GM12878 (cell line): ENCODE data around the gene ZNF506. TPM values are rescaled to one million over a fixed set of nuclear protein-coding genes. Genes with fewer than 3 reads are reported as not detected.

Source experiments
- ATAC-seq: fragments of 200-7000 bp; cut with Tn5 transposase; 3 replicates; pipeline ENCODE4 v1.9.1; 2020; ENCODE audit warnings: mild to moderate bottlenecking, moderate library complexity
- BruUV-seq: library from RNA; stranded (reverse); fragments of 400-500 nt; replicated peaks from 2 replicates; lab custom pipeline; 2021; lab: Mats Ljungman, UMichigan
- CTCF ChIA-PET: fragments of 300-600 bp; sonication (Branson Sonifier 250); formaldehyde crosslinking; extraction: SDS; loops from one replicate; lab custom pipeline; 2021; ENCODE audit warnings: inconsistent platforms; lab: Yijun Ruan, JAX
- POLR2A ChIA-PET: fragments of 350-600 bp; formaldehyde crosslinking; extraction: SDS; loops from one replicate; lab custom pipeline; 2021; ENCODE audit warnings: inconsistent platforms; lab: Charles Lee
- RAD21 ChIA-PET: fragments of 300-600 bp; sonication (Branson Sonifier 250); formaldehyde crosslinking; loops from one replicate; lab custom pipeline; 2023; ENCODE audit warnings: antibody characterized with exemption; ENCODE audit not compliant: unreplicated experiment; lab: Charles Lee
- SMC1A ChIA-PET: fragments of 300-600 bp; sonication (Branson Sonifier 250); formaldehyde crosslinking; loops from one replicate; lab custom pipeline; 2023; ENCODE audit not compliant: unreplicated experiment, uncharacterized antibody; lab: Charles Lee
- DNase-seq: peaks from one replicate; pipeline ENCODE4 v3.0.0-alpha.2; 2011; ENCODE audit warnings: low read depth, low spot score
- FAIRE-seq: peaks from 3 replicates; lab custom pipeline; 2011; peaks lifted over from hg19 to GRCh38; lab: Jason Lieb, UNC
- H2AFZ ChIP-seq: 2 replicates; pipeline ENCODE4 v1.6.0; 2011; ENCODE audit warnings: low read depth, low read length, control low read depth; ENCODE audit not compliant: control insufficient read depth
- H3K27ac ChIP-seq: 2 replicates; pipeline ENCODE4 v1.5.1; 2011; ENCODE audit warnings: control low read depth; ENCODE audit not compliant: control insufficient read depth, insufficient read depth
- H3K27me3 ChIP-seq, 2 experiments: replicated peaks in 1 of 2; 2 replicates each; pipeline versions ENCODE4 v1.6.0 to v1.6.1; 2011; ENCODE audit warnings: low read length in 1 of 2; ENCODE audit not compliant: control insufficient read depth in 2 of 2, insufficient read depth in 2 of 2
- H3K36me3 ChIP-seq, 2 experiments: 2 replicates each; pipeline ENCODE4 v1.5.1; 2011; ENCODE audit warnings: low read length in 1 of 2; ENCODE audit not compliant: control insufficient read depth in 2 of 2, insufficient read depth in 2 of 2
- H3K4me1 ChIP-seq: 2 replicates; pipeline ENCODE4 v1.6.1; 2011; ENCODE audit warnings: mild to moderate bottlenecking, low read length, moderate library complexity, mixed read lengths; ENCODE audit not compliant: control insufficient read depth, insufficient read depth
- H3K4me2 ChIP-seq: 2 replicates; pipeline ENCODE4 v1.6.0; 2011; ENCODE audit warnings: control low read depth; ENCODE audit not compliant: control insufficient read depth, insufficient read depth
- H3K4me3 ChIP-seq: fragments of 200-600 bp; sonication (generic); 2 replicates; pipeline ENCODE4 v1.5.1; 2016
- H3K79me2 ChIP-seq: 2 replicates; pipeline ENCODE4 v1.6.0; 2011; ENCODE audit warnings: low read length; ENCODE audit not compliant: control insufficient read depth, insufficient read depth
- H3K9ac ChIP-seq: 2 replicates; pipeline ENCODE4 v1.8.0; 2011; ENCODE audit warnings: low read length, control low read depth, mixed read lengths; ENCODE audit not compliant: control insufficient read depth, insufficient read depth
- H3K9me3 ChIP-seq: replicated peaks from 3 replicates; pipeline ENCODE4 v1.5.1; 2011; ENCODE audit warnings: mild to moderate bottlenecking, low read length; ENCODE audit not compliant: control insufficient read depth, insufficient read depth
- H4K20me1 ChIP-seq: 2 replicates; pipeline ENCODE4 v1.6.0; 2011; ENCODE audit not compliant: control insufficient read depth, insufficient read depth
- BACH1 ChIP-seq: fragments of 450-650 bp; IDR thresholded peaks from 2 replicates; pipeline ENCODE4 v1.6.1; 2017; ENCODE audit warnings: mild to moderate bottlenecking, borderline replicate concordance
- BRCA1 ChIP-seq: IDR thresholded peaks from 2 replicates; pipeline ENCODE4 v1.6.1; 2011; ENCODE audit warnings: low read depth, low read length, improper control_type of control experiment
- CBX3 ChIP-seq: fragments of 200-600 bp; sonication (generic); IDR thresholded peaks from 2 replicates; pipeline ENCODE4 v1.6.1; 2016; ENCODE audit warnings: low read depth, borderline replicate concordance
- CREM ChIP-seq: IDR thresholded peaks from 2 replicates; pipeline ENCODE4 v1.6.1; 2014; ENCODE audit warnings: antibody characterized with exemption, low read depth
- FOS ChIP-seq: IDR thresholded peaks from 3 replicates; pipeline ENCODE4 v1.6.1; 2011; ENCODE audit warnings: borderline replicate concordance; ENCODE audit not compliant: insufficient read length; ENCODE audit errors: extremely low read depth
- MXI1 ChIP-seq: fragments of 150-350 bp; IDR thresholded peaks from 2 replicates; pipeline ENCODE4 v1.6.1; 2011; ENCODE audit warnings: low read depth, mild to moderate bottlenecking, inconsistent platforms, low read length, improper control_type of control experiment
- RBBP5 ChIP-seq: fragments of 200-600 bp; sonication (generic); conservative IDR thresholded peaks from 2 replicates; pipeline ENCODE4 v1.6.1; 2016
- RELA ChIP-seq: fragments of 450-650 bp; IDR thresholded peaks from 2 replicates; pipeline ENCODE4 v1.8.0; 2014; ENCODE audit warnings: borderline replicate concordance; ENCODE audit not compliant: partially characterized antibody
- SIN3A ChIP-seq: IDR thresholded peaks from 2 replicates; pipeline ENCODE4 v1.6.1; 2012; ENCODE audit warnings: low read depth, low read length, improper control_type of control experiment
- SMAD1 ChIP-seq: fragments of 450-650 bp; IDR thresholded peaks from 2 replicates; pipeline ENCODE4 v1.6.1; 2018; ENCODE audit warnings: mild to moderate bottlenecking, low read depth; ENCODE audit not compliant: partially characterized antibody
- TARDBP ChIP-seq: IDR thresholded peaks from 2 replicates; pipeline ENCODE4 v1.6.1; 2016; ENCODE audit warnings: borderline replicate concordance
- WGBS: methylation state at CpG from one replicate; pipeline ENCODE4 v1.1.6; 2016; ENCODE audit warnings: low lambda C conversion rate; ENCODE audit not compliant: insufficient replicate concordance, insufficient coverage; ENCODE audit errors: missing lambda C conversion rate; 5-methylcytosine and 5-hydroxymethylcytosine counted together
- in situ Hi-C: fragments of 300-500 bp; cut with MboI; formaldehyde crosslinking; loops from 9 replicates; pipeline ENCODE4 v1.14.3; 2018; ENCODE audit warnings: mixed read lengths
- intact Hi-C: fragments of 100-400 bp; cut with micrococcal nuclease; formaldehyde crosslinking; loops from one replicate; pipeline ENCODE4 v1.14.2; 2022; ENCODE audit not compliant: unreplicated experiment
- polyA plus RNA-seq, 11 experiments: library from polyadenylated mRNA; depleted of rRNA in 4 of 11; unstranded in 6 of 11; stranded (reverse) in 5 of 11; fragments of >200 nt; fragmentation: Nextera tagmentation in 4 of 11; fragmentation: Illumina TruSeq in 1 of 11; extraction: Ambion mirVana in 4 of 11; extraction: Trizol in 1 of 11; gene quantifications; 1 replicate in 1 of 11; 2 replicates in 10 of 11; pipeline versions ENCODE4 v1.2.1 to v1.2.3, GENCODE V29; 2011 to 2016; ENCODE audit warnings: inconsistent platforms in 2 of 11, missing spikeins in 2 of 11, low read depth in 1 of 11
- total RNA-seq, 4 experiments: library from RNA; depleted of rRNA in 3 of 4; stranded (reverse); fragments of >200 nt in 3 of 4; fragmentation: Illumina TruSeq in 1 of 4; extraction: Trizol in 1 of 4; gene quantifications; 2 replicates each; pipeline versions ENCODE4 v1.2.1 to v1.2.3, GENCODE V29; 2013 to 2021
- TF ChIP-seq, protein P1 (sequence below): fragments of 450-650 bp; IDR thresholded peaks from 2 replicates; pipeline ENCODE4 v1.6.1; 2017; ENCODE audit warnings: mild to moderate bottlenecking, low read depth, inconsistent platforms; ENCODE audit not compliant: poor library complexity, severe bottlenecking
- TF ChIP-seq, protein P2 (sequence below): IDR thresholded peaks from 2 replicates; pipeline ENCODE4 v1.6.1; 2011; ENCODE audit warnings: borderline replicate concordance, low read depth, mild to moderate bottlenecking, moderate library complexity, low read length; ENCODE audit not compliant: insufficient read depth, poor library complexity, severe bottlenecking

The ZNF506 gene
- total and polyA plus RNA-seq, 10 of the 15 experiments (the other 5 are each of a cell fraction or from before 2014, with no cell fraction given): 3.5 to 12.0 (median 7.9) TPM

DNA sequence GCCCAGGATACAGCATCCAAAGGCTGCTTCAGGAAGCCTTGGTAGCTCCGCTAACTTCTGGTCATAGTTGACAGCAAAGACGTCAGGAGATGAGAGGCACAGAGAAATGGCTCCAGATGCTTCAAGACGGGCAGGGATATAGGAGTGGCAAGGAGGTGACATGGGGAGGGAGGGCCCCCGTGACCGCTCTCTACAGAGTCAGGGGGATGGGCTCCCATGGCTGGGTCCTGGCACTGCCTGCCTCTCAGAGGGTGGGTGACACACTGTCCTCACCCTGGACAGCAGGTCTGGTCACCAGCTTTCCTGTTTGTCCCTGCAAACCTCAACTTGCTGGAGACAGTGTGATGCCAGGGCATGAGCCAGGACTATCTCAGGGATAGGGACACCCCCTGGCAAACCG, 78.4 kb downstream of the ZNF506 start:
- 45% methylated on average over 6 of the region's 6 CpGs for WGBS
- RAD21 ChIA-PET: no interaction called here

DNA sequence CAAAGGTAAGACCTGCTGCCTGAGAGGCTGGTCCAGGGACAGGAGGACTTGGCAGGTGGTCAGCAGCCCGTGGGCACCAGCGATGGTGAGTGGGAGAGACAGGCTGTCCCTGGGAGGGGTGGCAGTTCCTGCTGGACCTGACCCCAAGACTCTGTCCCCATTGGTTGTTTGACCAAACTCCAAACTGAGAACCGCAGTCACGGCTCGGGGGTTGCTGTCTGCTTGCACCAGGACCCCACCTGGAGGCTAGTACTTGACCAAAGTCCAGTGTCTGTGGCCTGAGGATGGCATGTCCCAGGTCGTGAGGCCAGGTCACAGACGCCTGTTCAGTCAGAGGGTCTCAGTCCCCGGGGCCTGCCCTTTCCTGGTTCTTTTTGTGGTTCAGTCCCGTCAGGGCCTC, 78.8 kb downstream of the ZNF506 start:
- Histone ChIP-seq H3K4me3 (no peak overlapping the region), H3K27ac (no peak overlapping the region), H3K79me2 (no peaks in the 10 kb centered on the region), H3K9ac (no peak overlapping the region), H3K36me3 (no peaks in the 10 kb centered on the region), H3K27me3 (no peaks in the 10 kb centered on the region), H3K9me3 (no peaks in the 10 kb centered on the region; the same call in 2 of the 3 replicates), H4K20me1 (no peaks in the 10 kb centered on the region), H3K4me2 (no peak overlapping the region), H2AFZ (no peak overlapping the region), H3K4me1 (no peaks in the 10 kb centered on the region)
- FAIRE-seq (no peak), DNase-seq (no peak), ATAC-seq (no peak)
- WGBS: 56% methylated on average over 9 of the region's 9 CpGs
- BruUV-seq: no TSS peak
- intact Hi-C loops (no loop called here), in situ Hi-C loops (no loop called here)
- ChIA-PET CTCF (no interaction called here), SMC1A (no interaction called here), POLR2A (no interaction called here), RAD21 (no interaction called here)
- no peak for TF ChIP-seq BACH1
- TF ChIP-seq BRCA1: no peak
- TF ChIP-seq FOS: no peak
- TF ChIP-seq CBX3: no peak
- no peak for TF ChIP-seq RELA
- TF ChIP-seq, protein P1, sequence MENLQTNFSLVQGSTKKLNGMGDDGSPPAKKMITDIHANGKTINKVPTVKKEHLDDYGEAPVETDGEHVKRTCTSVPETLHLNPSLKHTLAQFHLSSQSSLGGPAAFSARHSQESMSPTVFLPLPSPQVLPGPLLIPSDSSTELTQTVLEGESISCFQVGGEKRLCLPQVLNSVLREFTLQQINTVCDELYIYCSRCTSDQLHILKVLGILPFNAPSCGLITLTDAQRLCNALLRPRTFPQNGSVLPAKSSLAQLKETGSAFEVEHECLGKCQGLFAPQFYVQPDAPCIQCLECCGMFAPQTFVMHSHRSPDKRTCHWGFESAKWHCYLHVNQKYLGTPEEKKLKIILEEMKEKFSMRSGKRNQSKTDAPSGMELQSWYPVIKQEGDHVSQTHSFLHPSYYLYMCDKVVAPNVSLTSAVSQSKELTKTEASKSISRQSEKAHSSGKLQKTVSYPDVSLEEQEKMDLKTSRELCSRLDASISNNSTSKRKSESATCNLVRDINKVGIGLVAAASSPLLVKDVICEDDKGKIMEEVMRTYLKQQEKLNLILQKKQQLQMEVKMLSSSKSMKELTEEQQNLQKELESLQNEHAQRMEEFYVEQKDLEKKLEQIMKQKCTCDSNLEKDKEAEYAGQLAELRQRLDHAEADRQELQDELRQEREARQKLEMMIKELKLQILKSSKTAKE: no peak

More for the DNA sequence above, 78.4 kb downstream of the ZNF506 start:
- in situ Hi-C loops (no loop called here), intact Hi-C loops (no loop called here)
- CTCF ChIA-PET: no interaction called here
- H3K27me3 ChIP-seq: no peaks in the 10 kb centered on the region
- no peaks in the 10 kb centered on the region; the same call in 2 of the 3 replicates for H3K9me3 ChIP-seq
- TF ChIP-seq CREM (no peak), SIN3A (no peak), SMAD1 (no peak), TARDBP (no peak), MXI1 (no peak), RBBP5 (no peak)
- TF ChIP-seq, protein P2, sequence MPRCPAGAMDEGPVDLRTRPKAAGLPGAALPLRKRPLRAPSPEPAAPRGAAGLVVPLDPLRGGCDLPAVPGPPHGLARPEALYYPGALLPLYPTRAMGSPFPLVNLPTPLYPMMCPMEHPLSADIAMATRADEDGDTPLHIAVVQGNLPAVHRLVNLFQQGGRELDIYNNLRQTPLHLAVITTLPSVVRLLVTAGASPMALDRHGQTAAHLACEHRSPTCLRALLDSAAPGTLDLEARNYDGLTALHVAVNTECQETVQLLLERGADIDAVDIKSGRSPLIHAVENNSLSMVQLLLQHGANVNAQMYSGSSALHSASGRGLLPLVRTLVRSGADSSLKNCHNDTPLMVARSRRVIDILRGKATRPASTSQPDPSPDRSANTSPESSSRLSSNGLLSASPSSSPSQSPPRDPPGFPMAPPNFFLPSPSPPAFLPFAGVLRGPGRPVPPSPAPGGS: no peak
- FAIRE-seq (no peak), ATAC-seq (no peak), DNase-seq (no peak)
- POLR2A ChIA-PET: no interaction called here
- H3K27ac ChIP-seq: no peak overlapping the region
- no peaks in the 10 kb centered on the region for H3K36me3 ChIP-seq
- H3K4me2 ChIP-seq: no peak overlapping the region
- BruUV-seq: no TSS peak
- no peaks in the 10 kb centered on the region for H3K4me1 ChIP-seq
- H3K79me2 ChIP-seq: no peaks in the 10 kb centered on the region
- H2AFZ ChIP-seq: no peak overlapping the region
- H3K4me3 ChIP-seq: no peak overlapping the region
- SMC1A ChIA-PET: no interaction called here
- no peak overlapping the region for H3K9ac ChIP-seq
- no peaks in the 10 kb centered on the region for H4K20me1 ChIP-seq
